Measurements from ENCODE around the gene AP2A2.

AP2A2 gene

DNA sequence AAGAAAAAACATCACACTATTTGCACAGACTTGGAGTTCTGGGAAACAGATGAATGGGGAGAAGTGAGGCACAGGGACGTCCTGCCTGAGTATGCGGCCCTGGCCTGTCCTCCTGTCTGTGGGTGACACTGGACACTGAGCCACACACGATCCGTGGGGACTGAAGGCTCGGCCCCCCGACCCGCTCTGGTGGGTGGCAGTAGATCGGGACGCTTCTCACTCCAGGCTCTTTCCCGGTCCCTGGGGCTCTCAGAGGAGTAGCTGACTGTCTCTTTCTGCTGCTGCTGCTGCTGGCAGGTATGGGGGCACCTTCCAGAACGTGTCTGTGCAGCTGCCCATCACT is 83.1 kb downstream of the AP2A2 start:
- Histone ChIP-seq H3K27me3 (ENCODE audit: insufficient read depth, poor library complexity, severe bottlenecking) (no peaks in the 10 kb centered on the region), H3K9me3 (ENCODE audit: severe bottlenecking) (no peaks in the 10 kb centered on the region), H3K4me3 (ENCODE audit: severe bottlenecking) (no peak overlapping the region), H3K36me3 (ENCODE audit: low read depth) (peaks cover 34% of the 10 kb centered on the region), H3K4me1 (ENCODE audit: insufficient read depth, poor library complexity, severe bottlenecking) (no peaks in the 10 kb centered on the region), H3K27ac (ENCODE audit: poor library complexity, severe bottlenecking) (no peak overlapping the region)
- ATAC-seq (ENCODE audit: low read depth) (no peak), DNase-seq (ENCODE audit: low spot score) (no peak)
- TF ChIP-seq, protein P1, sequence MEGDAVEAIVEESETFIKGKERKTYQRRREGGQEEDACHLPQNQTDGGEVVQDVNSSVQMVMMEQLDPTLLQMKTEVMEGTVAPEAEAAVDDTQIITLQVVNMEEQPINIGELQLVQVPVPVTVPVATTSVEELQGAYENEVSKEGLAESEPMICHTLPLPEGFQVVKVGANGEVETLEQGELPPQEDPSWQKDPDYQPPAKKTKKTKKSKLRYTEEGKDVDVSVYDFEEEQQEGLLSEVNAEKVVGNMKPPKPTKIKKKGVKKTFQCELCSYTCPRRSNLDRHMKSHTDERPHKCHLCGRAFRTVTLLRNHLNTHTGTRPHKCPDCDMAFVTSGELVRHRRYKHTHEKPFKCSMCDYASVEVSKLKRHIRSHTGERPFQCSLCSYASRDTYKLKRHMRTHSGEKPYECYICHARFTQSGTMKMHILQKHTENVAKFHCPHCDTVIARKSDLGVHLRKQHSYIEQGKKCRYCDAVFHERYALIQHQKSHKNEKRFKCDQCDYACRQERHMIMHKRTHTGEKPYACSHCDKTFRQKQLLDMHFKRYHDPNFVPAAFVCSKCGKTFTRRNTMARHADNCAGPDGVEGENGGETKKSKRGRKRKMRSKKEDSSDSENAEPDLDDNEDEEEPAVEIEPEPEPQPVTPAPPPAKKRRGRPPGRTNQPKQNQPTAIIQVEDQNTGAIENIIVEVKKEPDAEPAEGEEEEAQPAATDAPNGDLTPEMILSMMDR (IDR thresholded peaks at IDR 0.05; ENCODE audit: poor library complexity, severe bottlenecking): no peak

DNA sequence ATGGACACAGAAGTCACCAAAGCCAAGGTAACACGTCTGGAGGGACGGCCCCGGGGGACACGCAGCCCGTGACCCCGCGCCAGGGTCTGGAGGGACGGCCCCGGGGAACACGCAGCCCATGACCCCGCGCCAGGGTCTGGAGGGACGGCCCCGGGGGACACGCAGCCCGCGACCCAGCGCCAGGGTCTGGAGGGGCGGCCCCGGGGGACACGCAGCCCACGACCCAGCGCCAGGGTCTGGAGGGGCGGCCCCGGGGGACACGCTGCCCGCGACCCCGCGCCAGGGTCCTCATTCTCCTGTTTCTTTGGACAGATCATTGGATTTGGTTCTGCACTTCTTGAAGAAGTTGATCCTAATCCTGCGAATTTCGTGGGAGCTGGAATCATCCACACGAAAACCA is 83.7 kb downstream of the AP2A2 start:
- no peaks in the 10 kb centered on the region for H3K27me3 ChIP-seq (ENCODE audit: insufficient read depth, poor library complexity, severe bottlenecking)
- ATAC-seq (ENCODE audit: low read depth) (no peak), DNase-seq (ENCODE audit: low spot score) (no peak)
- H3K9me3 ChIP-seq (ENCODE audit: severe bottlenecking): no peaks in the 10 kb centered on the region
- TF ChIP-seq, protein P1 (IDR thresholded peaks at IDR 0.05; ENCODE audit: poor library complexity, severe bottlenecking): no peak
- no peak overlapping the region for H3K27ac ChIP-seq (ENCODE audit: poor library complexity, severe bottlenecking)
- peaks cover 28% of the 10 kb centered on the region for H3K36me3 ChIP-seq (ENCODE audit: low read depth)
- no peak overlapping the region for H3K4me3 ChIP-seq (ENCODE audit: severe bottlenecking)
- no peaks in the 10 kb centered on the region for H3K4me1 ChIP-seq (ENCODE audit: insufficient read depth, poor library complexity, severe bottlenecking)

DNA sequence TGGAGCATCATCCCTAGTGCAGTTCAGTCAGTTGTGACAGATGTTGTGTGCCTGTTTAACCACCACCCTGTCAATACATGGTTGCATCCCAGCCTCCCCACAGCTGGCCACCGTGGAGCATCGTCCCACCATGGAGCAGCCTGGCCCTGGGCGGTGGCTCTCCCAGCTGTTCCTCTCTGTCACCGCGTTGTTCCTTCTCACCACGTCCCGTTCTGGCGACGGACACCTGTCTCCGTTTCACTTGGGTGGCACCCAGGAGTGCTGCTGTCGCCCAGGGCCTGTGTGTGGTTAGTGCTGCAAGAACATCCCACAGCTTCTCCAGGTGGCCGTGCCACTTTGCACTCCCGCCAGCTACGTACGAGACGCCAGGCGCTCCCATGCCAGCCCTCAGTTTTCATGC is 84.3 kb downstream of the AP2A2 start:
- TF ChIP-seq, protein P1 (IDR thresholded peaks at IDR 0.05; ENCODE audit: poor library complexity, severe bottlenecking): no peak
- no peak for DNase-seq (ENCODE audit: low spot score)
- H3K27me3 ChIP-seq (ENCODE audit: insufficient read depth, poor library complexity, severe bottlenecking): no peaks in the 10 kb centered on the region
- peaks cover 23% of the 10 kb centered on the region for H3K36me3 ChIP-seq (ENCODE audit: low read depth)
- no peak overlapping the region for H3K4me3 ChIP-seq (ENCODE audit: severe bottlenecking)
- no peaks in the 10 kb centered on the region for H3K4me1 ChIP-seq (ENCODE audit: insufficient read depth, poor library complexity, severe bottlenecking)
- no peak overlapping the region for H3K27ac ChIP-seq (ENCODE audit: poor library complexity, severe bottlenecking)
- no peaks in the 10 kb centered on the region for H3K9me3 ChIP-seq (ENCODE audit: severe bottlenecking)
- no peak for ATAC-seq (ENCODE audit: low read depth)

DNA sequence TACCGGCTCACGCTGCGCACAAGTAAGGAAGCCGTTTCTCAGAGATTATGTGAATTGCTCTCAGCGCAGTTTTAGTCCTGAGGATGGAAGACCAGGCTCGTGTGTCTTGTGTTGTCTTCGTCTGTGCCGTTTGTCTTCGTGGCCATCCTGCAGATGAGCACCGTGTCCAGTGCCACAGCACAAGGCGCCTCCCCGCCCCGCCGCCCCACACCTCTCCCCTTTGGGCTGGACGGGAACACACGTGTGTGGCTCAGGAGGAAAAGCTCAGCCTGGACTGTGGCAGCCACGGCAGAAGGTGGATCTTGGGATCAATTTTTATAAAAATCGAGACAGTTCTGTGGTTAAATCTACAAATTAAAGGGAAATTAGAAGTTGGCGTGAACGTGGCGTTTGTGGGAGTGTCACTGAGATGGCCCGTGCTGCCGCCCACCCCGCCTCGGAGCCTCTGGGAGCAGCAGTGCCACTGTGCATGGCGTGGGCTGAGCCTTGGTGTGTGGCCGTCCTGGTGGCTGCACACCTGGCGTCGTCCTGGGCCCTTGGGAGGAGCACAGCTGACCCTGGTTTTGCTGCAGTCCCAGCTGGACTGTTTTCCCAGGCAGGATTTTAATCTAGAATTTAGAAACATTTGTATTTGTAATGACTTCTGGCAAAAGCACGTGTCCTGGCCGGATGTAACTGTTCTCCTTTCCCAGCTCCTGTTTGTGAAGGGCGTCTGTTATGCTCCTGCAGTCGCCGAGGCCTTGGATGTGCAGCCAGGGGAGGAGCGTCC is 85.1 kb downstream of the AP2A2 start:
- no peaks in the 10 kb centered on the region for H3K9me3 ChIP-seq (ENCODE audit: severe bottlenecking)
- no peaks in the 10 kb centered on the region for H3K4me1 ChIP-seq (ENCODE audit: insufficient read depth, poor library complexity, severe bottlenecking)
- H3K27me3 ChIP-seq (ENCODE audit: insufficient read depth, poor library complexity, severe bottlenecking): no peaks in the 10 kb centered on the region
- no peak for ATAC-seq (ENCODE audit: low read depth)
- TF ChIP-seq, protein P1 (IDR thresholded peaks at IDR 0.05; ENCODE audit: poor library complexity, severe bottlenecking): no peak
- peaks cover 23% of the 10 kb centered on the region for H3K36me3 ChIP-seq (ENCODE audit: low read depth)
- no peak overlapping the region for H3K27ac ChIP-seq (ENCODE audit: poor library complexity, severe bottlenecking)
- no peak for DNase-seq (ENCODE audit: low spot score)
- no peak overlapping the region for H3K4me3 ChIP-seq (ENCODE audit: severe bottlenecking)

DNA sequence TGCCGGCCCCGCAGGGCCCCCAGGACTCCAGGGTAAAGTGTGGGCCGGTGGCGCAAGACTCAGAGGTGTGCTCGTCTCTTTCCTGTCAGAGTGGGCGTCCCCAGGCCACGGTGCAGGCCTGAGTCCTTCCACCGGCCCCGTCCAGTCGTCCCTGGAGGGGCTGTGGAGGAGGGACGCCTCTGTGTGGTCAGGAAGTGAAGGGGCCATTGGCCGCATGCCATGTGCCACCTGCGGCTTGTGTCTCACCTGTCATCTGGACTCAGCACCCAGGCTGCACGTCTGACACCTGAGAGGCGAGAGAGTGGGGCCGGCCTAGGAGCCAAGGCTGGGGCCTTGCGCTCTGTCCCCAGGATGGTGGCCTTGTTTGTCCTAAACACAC is 85.6 kb downstream of the AP2A2 start:
- H3K27ac ChIP-seq (ENCODE audit: poor library complexity, severe bottlenecking): no peak overlapping the region

More for the DNA sequence above, 85.6 kb downstream of the AP2A2 start:
- H3K4me3 ChIP-seq (ENCODE audit: severe bottlenecking): no peak overlapping the region
- peaks cover 23% of the 10 kb centered on the region for H3K36me3 ChIP-seq (ENCODE audit: low read depth)
- TF ChIP-seq, protein P1 (IDR thresholded peaks at IDR 0.05; ENCODE audit: poor library complexity, severe bottlenecking): no peak
- no peaks in the 10 kb centered on the region for H3K27me3 ChIP-seq (ENCODE audit: insufficient read depth, poor library complexity, severe bottlenecking)
- H3K9me3 ChIP-seq (ENCODE audit: severe bottlenecking): no peaks in the 10 kb centered on the region
- DNase-seq (ENCODE audit: low spot score): no peak
- ATAC-seq (ENCODE audit: low read depth): no peak
- no peaks in the 10 kb centered on the region for H3K4me1 ChIP-seq (ENCODE audit: insufficient read depth, poor library complexity, severe bottlenecking)
